Naive thymus-derived CD4-positive, alpha-beta T cell (primary cell): Measurements from ENCODE around the gene KRTDAP. TPM values are rescaled to one million over a fixed set of nuclear protein-coding genes. Genes with fewer than 3 reads are reported as not detected.

Experiments used
- ATAC-seq: fragments of 150-1000 bp; cut with Tn5 transposase; 2 replicates; pipeline ENCODE4 v1.10.0; 2021; ENCODE audit warnings: mild to moderate bottlenecking, moderate library complexity
- CTCF ChIA-PET: fragments of 350-600 bp; sonication (Branson Sonifier 250); formaldehyde crosslinking; loops from one replicate; lab custom pipeline; 2021; ENCODE audit warnings: antibody characterized with exemption; lab: Charles Lee
- POLR2A ChIA-PET: fragments of 350-600 bp; sonication (Branson Sonifier 250); formaldehyde crosslinking; loops from one replicate; lab custom pipeline; 2021; ENCODE audit warnings: antibody characterized with exemption, inconsistent platforms; lab: Charles Lee
- DNase-seq, 9 donors: peaks; one replicate each; pipeline versions ENCODE4 v3.0.0 to v3.0.0-alpha.2; 2020 to 2022; ENCODE audit warnings: mixed read lengths in 1 of 9
- H3K27ac ChIP-seq: one replicate; pipeline ENCODE4 v1.7.0; 2013; ENCODE audit warnings: mild to moderate bottlenecking, low read depth, low read length, moderate library complexity
- H3K27me3 ChIP-seq, 2 donors: one replicate each; pipeline ENCODE4 v1.7.0; 2013; ENCODE audit warnings: low read length in 2 of 2, mild to moderate bottlenecking in 2 of 2, moderate library complexity in 2 of 2; ENCODE audit not compliant: control insufficient read depth in 2 of 2, insufficient read depth in 2 of 2
- H3K36me3 ChIP-seq, 3 experiments: 1 replicate in 2 of 3; 2 replicates in 1 of 3; pipeline ENCODE4 v1.7.0; 2013; ENCODE audit warnings: low read length in 3 of 3, mild to moderate bottlenecking in 3 of 3, moderate library complexity in 1 of 3; ENCODE audit not compliant: insufficient read depth in 3 of 3, control insufficient read depth in 2 of 3
- H3K4me1 ChIP-seq, 2 donors: one replicate each; pipeline ENCODE4 v1.7.0; 2013; ENCODE audit warnings: low read length in 2 of 2, mild to moderate bottlenecking in 2 of 2, moderate library complexity in 1 of 2; ENCODE audit not compliant: control insufficient read depth in 2 of 2, insufficient read depth in 2 of 2
- H3K4me3 ChIP-seq: 2 replicates; pipeline ENCODE4 v1.7.0; 2013; ENCODE audit warnings: mild to moderate bottlenecking, low read length
- H3K9me3 ChIP-seq, 3 experiments: 1 replicate in 2 of 3; 2 replicates in 1 of 3; pipeline ENCODE4 v1.7.0; 2013; ENCODE audit warnings: low read length in 3 of 3; ENCODE audit not compliant: control insufficient read depth in 2 of 3
- H3K27ac Mint-ChIP-seq, 9 donors: one replicate each; pipeline ENCODE4 v1.8.0; 2020 to 2022; ENCODE audit warnings: mixed read lengths in 9 of 9, mild to moderate bottlenecking in 8 of 9, moderate library complexity in 5 of 9, inconsistent platforms in 2 of 9
- H3K27me3 Mint-ChIP-seq, 5 donors: one replicate each; pipeline ENCODE4 v1.8.0; 2021 to 2022; ENCODE audit warnings: mixed read lengths in 5 of 5, mild to moderate bottlenecking in 1 of 5
- H3K36me3 Mint-ChIP-seq, 5 donors: one replicate each; pipeline ENCODE4 v1.8.0; 2020 to 2022; ENCODE audit warnings: mixed read lengths in 5 of 5, mild to moderate bottlenecking in 3 of 5, inconsistent platforms in 1 of 5
- H3K4me1 Mint-ChIP-seq, 7 donors: one replicate each; pipeline ENCODE4 v1.8.0; 2020 to 2022; ENCODE audit warnings: mixed read lengths in 7 of 7, mild to moderate bottlenecking in 3 of 7, inconsistent platforms in 1 of 7
- H3K4me3 Mint-ChIP-seq, 10 donors: one replicate each; pipeline ENCODE4 v1.8.0; 2020 to 2022; ENCODE audit warnings: mild to moderate bottlenecking in 10 of 10, mixed read lengths in 10 of 10, moderate library complexity in 6 of 10, inconsistent platforms in 2 of 10
- H3K9me3 Mint-ChIP-seq, 11 donors: one replicate each; pipeline ENCODE4 v1.8.0; 2020 to 2022; ENCODE audit warnings: mixed read lengths in 11 of 11, mild to moderate bottlenecking in 4 of 11, inconsistent platforms in 1 of 11, moderate library complexity in 1 of 11
- intact Hi-C, 2 donors: fragments of 100-400 bp; cut with micrococcal nuclease; formaldehyde crosslinking; loops; one replicate each; pipeline ENCODE4 v1.15.1; 2023
- polyA plus RNA-seq, 2 donors: library from polyadenylated mRNA; unstranded; fragments of 300-500 nt; fragmentation: Illumina TruSeq; gene quantifications; one replicate each; pipeline ENCODE4 v1.2.3, GENCODE V29; 2021
- total RNA-seq, 6 experiments: library from RNA in 5 of 6; stranded (reverse) in 5 of 6; gene quantifications; 1 replicate in 5 of 6; 2 replicates in 1 of 6; pipeline ENCODE4 v1.2.3 and lab custom pipeline; 2021 to 2026

KRTDAP gene
- total and polyA plus RNA-seq, 7 experiments from 2014 or later, result not detected

GRCh38 chr19:35461060-35461459 lies 29.2 kb downstream of the KRTDAP start:
- DNase-seq (no peak), ATAC-seq (no peak)
- no peaks in the 10 kb centered on the region for H3K27me3 ChIP-seq
- POLR2A ChIA-PET, result no interaction called here
- Mint-ChIP-seq H3K27me3 (peaks cover 0 to 13% (median 0%) of the 10 kb centered on the region in 5 donors), H3K4me3 (peak overlapping the region in 2 of 10 donors; percentile 12 to 30), H3K4me1 (peaks cover 32 to 39% (median 36%) of the 10 kb centered on the region in 7 donors), H3K36me3 (peaks cover 0 to 3% (median 0%) of the 10 kb centered on the region in 5 donors), H3K9me3 (peaks cover 0 to 1% (median 0%) of the 10 kb centered on the region in 11 donors), H3K27ac (peak overlapping the region in 4 of 9 donors; percentile 30 to 74 (median 59))
- intact Hi-C loops, result loop anchor here (5.0 to 10.0 kb wide), 3 partner anchors 39 to 316 kb away; partner anchors contain the start of genes FXYD7 (in 1 of the 2) and USF2 (in 1 of the 2)
- peaks cover 14 to 29% of the 10 kb centered on the region in 2 donors for H3K4me1 ChIP-seq
- CTCF ChIA-PET, result no interaction called here
- no peak overlapping the region for H3K27ac ChIP-seq
- H3K9me3 ChIP-seq, result no peaks in the 10 kb centered on the region
- H3K4me3 ChIP-seq, result no peak overlapping the region
- H3K36me3 ChIP-seq, result no peaks in the 10 kb centered on the region

GRCh38 chr19:35460608-35461007 lies 29.7 kb downstream of the KRTDAP start:
- POLR2A ChIA-PET, result no interaction called here
- Mint-ChIP-seq H3K27me3 (peaks cover 0 to 16% (median 0%) of the 10 kb centered on the region in 5 donors), H3K4me1 (peaks cover 35 to 43% (median 40%) of the 10 kb centered on the region in 7 donors), H3K9me3 (peaks cover 0 to 1% (median 0%) of the 10 kb centered on the region in 11 donors), H3K36me3 (peaks cover 0 to 3% (median 0%) of the 10 kb centered on the region in 5 donors), H3K27ac (peak overlapping the region in 4 of 9 donors; percentile 30 to 74 (median 59)), H3K4me3 (peak overlapping the region in 2 of 10 donors; percentile 12 to 30)
- Histone ChIP-seq H3K9me3 (no peaks in the 10 kb centered on the region), H3K27ac (no peak overlapping the region), H3K4me1 (peaks cover 14 to 34% of the 10 kb centered on the region in 2 donors), H3K27me3 (no peaks in the 10 kb centered on the region), H3K36me3 (no peaks in the 10 kb centered on the region), H3K4me3 (no peak overlapping the region)
- ATAC-seq (no peak), DNase-seq (no peak)
- intact Hi-C loops, result loop anchor here (5.0 to 10.0 kb wide), 3 partner anchors 38 to 316 kb away; partner anchors contain the start of genes FXYD7 (in 1 of the 2) and USF2 (in 1 of the 2)
- CTCF ChIA-PET, result no interaction called here

- H3K27me3 ChIP-seq, result no peaks in the 10 kb centered on the region
- ChIA-PET CTCF (no interaction called here), POLR2A (no interaction called here)
- intact Hi-C loops, result loop anchor here (5.0 to 10.0 kb wide), 3 partner anchors 37 to 315 kb away; partner anchors contain the start of genes FXYD7 (in 1 of the 2) and USF2 (in 1 of the 2)
- H3K4me3 Mint-ChIP-seq, result no peak overlapping the region
- peaks cover 0 to 3% (median 0%) of the 10 kb centered on the region in 5 donors for H3K36me3 Mint-ChIP-seq
- no peak for DNase-seq
- H3K27ac ChIP-seq, result no peak overlapping the region
- H3K9me3 ChIP-seq, result no peaks in the 10 kb centered on the region
- peaks cover 0 to 14% (median 0%) of the 10 kb centered on the region in 5 donors for H3K27me3 Mint-ChIP-seq
- H3K4me1 Mint-ChIP-seq, result peaks cover 32 to 45% (median 37%) of the 10 kb centered on the region in 7 donors
- H3K4me1 ChIP-seq, result peaks cover 14 to 35% of the 10 kb centered on the region in 2 donors
- peak overlapping the region in 3 of 9 donors; percentile 44 to 74 (median 46) for H3K27ac Mint-ChIP-seq
- H3K36me3 ChIP-seq, result no peaks in the 10 kb centered on the region
- H3K4me3 ChIP-seq, result no peak overlapping the region
- peaks cover 0 to 1% (median 0%) of the 10 kb centered on the region in 11 donors for H3K9me3 Mint-ChIP-seq
- ATAC-seq, result no peak
These were observed 30.7 kb downstream of the KRTDAP start for GRCh38 chr19:35459414-35460082.

GRCh38 chr19:35458731-35459391 lies 31.4 kb downstream of the KRTDAP start:
- ATAC-seq (no peak), DNase-seq (no peak)
- H3K27me3 ChIP-seq, result no peaks in the 10 kb centered on the region
- no peak overlapping the region for H3K4me3 ChIP-seq
- no peak overlapping the region for H3K4me3 Mint-ChIP-seq
- intact Hi-C loops, result no loop called here
- CTCF ChIA-PET, result no interaction called here
- no peaks in the 10 kb centered on the region for H3K9me3 ChIP-seq
- H3K4me1 Mint-ChIP-seq, result peaks cover 30 to 41% (median 35%) of the 10 kb centered on the region in 7 donors
- H3K9me3 Mint-ChIP-seq, result peaks cover 0 to 1% (median 0%) of the 10 kb centered on the region in 11 donors
- peaks cover 0 to 3% (median 0%) of the 10 kb centered on the region in 5 donors for H3K36me3 Mint-ChIP-seq
- POLR2A ChIA-PET, result no interaction called here
- peaks cover 0 to 12% (median 0%) of the 10 kb centered on the region in 5 donors for H3K27me3 Mint-ChIP-seq
- H3K27ac Mint-ChIP-seq, result no peak overlapping the region
- H3K36me3 ChIP-seq, result no peaks in the 10 kb centered on the region
- no peak overlapping the region for H3K27ac ChIP-seq
- peaks cover 14 to 30% of the 10 kb centered on the region in 2 donors for H3K4me1 ChIP-seq

GRCh38 chr19:35458192-35458591 lies 32.1 kb downstream of the KRTDAP start:
- Histone ChIP-seq H3K36me3 (no peaks in the 10 kb centered on the region), H3K4me1 (peaks cover 11 to 23% of the 10 kb centered on the region in 2 donors), H3K27me3 (no peaks in the 10 kb centered on the region), H3K4me3 (no peak overlapping the region), H3K9me3 (no peaks in the 10 kb centered on the region), H3K27ac (no peak overlapping the region)
- ChIA-PET CTCF (no interaction called here), POLR2A (no interaction called here)
- ATAC-seq, result no peak
- Mint-ChIP-seq H3K36me3 (peaks cover 0 to 3% (median 0%) of the 10 kb centered on the region in 5 donors), H3K27me3 (peaks cover 0 to 14% (median 0%) of the 10 kb centered on the region in 5 donors), H3K9me3 (peaks cover 0 to 1% (median 0%) of the 10 kb centered on the region in 11 donors), H3K27ac (no peak overlapping the region), H3K4me3 (no peak overlapping the region), H3K4me1 (peaks cover 26 to 34% (median 29%) of the 10 kb centered on the region in 7 donors)
- intact Hi-C loops, result no loop called here
- DNase-seq, result no peak

- Mint-ChIP-seq H3K9me3 (peaks cover 0 to 1% (median 0%) of the 10 kb centered on the region in 11 donors), H3K27me3 (peaks cover 0 to 21% (median 0%) of the 10 kb centered on the region in 5 donors), H3K4me1 (peaks cover 17 to 29% (median 24%) of the 10 kb centered on the region in 7 donors), H3K36me3 (no peaks in the 10 kb centered on the region), H3K4me3 (no peak overlapping the region), H3K27ac (peak overlapping the region in 1 of 9 donors; percentile 18)
- CTCF ChIA-PET, result interaction anchor here (0.6 to 1.2 kb wide), 2 partner anchors 104 to 124 kb away, joined by 3 read pairs; no protein-coding TSS in a partner anchor
- Histone ChIP-seq H3K9me3 (no peaks in the 10 kb centered on the region), H3K36me3 (no peaks in the 10 kb centered on the region), H3K27ac (no peak overlapping the region), H3K4me1 (peaks cover 2 to 16% of the 10 kb centered on the region in 2 donors), H3K27me3 (no peaks in the 10 kb centered on the region), H3K4me3 (no peak overlapping the region)
- intact Hi-C loops, result no loop called here
- DNase-seq, result no peak
- ATAC-seq, result no peak
- POLR2A ChIA-PET, result no interaction called here
These were observed 33.1 kb downstream of the KRTDAP start for GRCh38 chr19:35457173-35457572.
